Measurements from ENCODE around the gene PDAP1. TPM values are rescaled to one million over a fixed set of nuclear protein-coding genes. Genes with fewer than 3 reads are reported as not detected.
"Not testable (repeated sequence)": the region's sequence is repeated elsewhere in the genome, so short reads cannot be mapped to it uniquely, and the experiment has no call there.

PDAP1 gene
- total RNA-seq, 1 experiment from 2014 or later = 150 TPM

DNA sequence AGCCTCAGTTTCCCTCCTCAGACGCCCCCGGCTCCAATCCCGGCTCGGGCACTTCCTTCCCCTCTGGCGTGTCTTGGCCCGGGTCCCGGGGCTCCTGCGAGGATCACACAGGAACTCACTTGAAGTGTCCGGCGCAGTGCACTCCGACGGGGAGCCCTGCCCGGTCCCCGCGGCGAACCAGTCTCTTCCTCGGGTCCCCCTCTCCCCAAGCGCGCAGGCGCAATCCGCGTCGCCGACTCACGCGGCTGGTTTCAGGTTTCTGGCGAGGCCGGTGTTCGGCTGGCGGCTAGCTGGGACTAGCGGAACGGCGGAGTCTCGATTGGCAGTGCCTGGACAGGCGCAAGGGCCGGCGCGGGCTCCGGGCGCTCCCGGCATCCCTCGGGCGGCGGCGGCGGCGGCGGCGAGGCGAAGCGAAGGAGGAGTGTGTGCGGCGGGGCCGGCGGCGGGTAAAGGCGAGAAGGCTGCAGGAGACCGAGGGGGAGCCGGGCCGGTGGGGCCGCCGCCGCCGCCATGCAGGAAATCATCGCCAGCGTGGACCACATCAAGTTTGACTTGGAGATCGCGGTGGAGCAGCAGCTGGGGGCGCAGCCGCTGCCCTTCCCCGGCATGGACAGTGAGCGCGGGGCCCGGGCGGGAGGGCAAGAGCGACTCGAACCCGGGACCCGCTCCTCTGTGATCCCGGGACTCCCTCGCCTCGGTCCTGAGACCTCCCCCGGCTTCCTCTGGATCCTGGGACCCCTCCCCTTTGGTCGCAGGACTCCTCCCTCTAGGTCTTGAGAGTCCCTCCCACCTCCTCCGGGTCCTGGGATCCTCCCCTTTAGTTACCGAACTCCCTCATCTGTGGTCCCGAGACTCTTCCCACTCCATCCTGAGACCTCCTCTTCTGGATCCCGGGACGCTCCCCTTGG lies 30.4 kb upstream of the PDAP1 start, which contains the start of the genes CPSF4 and PTCD1:
Gene CPSF4, plus strand, starts transcription at position 371 of the 908 bp plus-strand sequence. Its CDS starts 140 bp downstream, at position 511.
Gene PTCD1, minus strand, starts transcription at position 226 of the 908 bp plus-strand sequence. CDS start 3,556 bp downstream, outside the sequence.
- H3K27ac ChIP-seq = peak within 1 kb of the TSS; percentile 26; the same call in 1 of the 2 replicates
- peak within 1 kb of the TSS; percentile 77 for H3K4me3 ChIP-seq
- peaks cover 43% of the 10 kb centered on the region for H3K36me3 ChIP-seq
- peak; percentile 86 to 97 for DNase-seq (ENCODE audit: low read depth in 1 of 2, low spot score in 2 of 2)
- no peaks in the 10 kb centered on the region for H3K9me3 ChIP-seq (replicated peaks)
- H3K4me1 ChIP-seq (replicated peaks) = peaks cover 13% of the 10 kb centered on the region
- H3K27me3 ChIP-seq (replicated peaks) = no peaks in the 10 kb centered on the region

DNA sequence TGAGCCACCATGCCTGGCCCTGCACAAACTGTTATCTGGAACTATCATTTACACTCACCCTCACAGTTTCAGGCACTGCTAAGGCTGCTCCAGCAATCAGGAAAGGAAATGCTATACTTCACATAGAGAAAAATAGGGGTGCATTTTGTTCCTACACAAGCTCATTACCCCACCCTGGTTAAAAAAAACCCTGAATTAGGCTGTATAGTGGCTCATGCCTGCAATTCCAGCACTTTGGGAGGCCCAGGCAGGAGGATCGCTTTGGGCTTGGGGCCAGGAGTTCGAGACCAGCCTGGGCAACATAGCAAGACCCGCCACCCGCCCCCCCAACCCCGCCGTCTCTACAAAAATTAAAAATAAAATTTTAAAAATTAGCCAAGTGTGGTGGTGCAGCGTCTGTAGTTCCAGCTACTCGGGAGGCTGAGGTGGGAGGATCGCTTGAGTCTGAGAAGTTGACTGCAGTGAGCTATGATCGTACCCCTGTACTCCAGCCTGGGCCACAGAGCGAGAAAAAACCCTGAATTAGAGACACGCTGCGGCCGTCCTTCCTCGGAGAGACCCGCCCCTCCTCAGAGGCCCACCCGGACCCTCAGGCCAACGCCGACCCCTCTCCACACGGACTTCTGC lies 29.7 kb upstream of the PDAP1 start:
- Histone ChIP-seq H3K4me1 (replicated peaks) (peaks cover 13% of the 10 kb centered on the region), H3K27ac (peak overlapping the region; percentile 26; the same call in 1 of the 2 replicates)
- DNase-seq (ENCODE audit: low read depth in 1 of 2, low spot score in 2 of 2) = no peak

GRCh38 chr7:99433158-99433557 lies 24.8 kb upstream of the PDAP1 start:
- no peak overlapping the region for H3K27ac ChIP-seq

More for the DNA sequence above, 29.7 kb upstream of the PDAP1 start:
- Histone ChIP-seq H3K4me3 (peak overlapping the region; percentile 77), H3K9me3 (replicated peaks) (no peaks in the 10 kb centered on the region), H3K36me3 (peaks cover 42% of the 10 kb centered on the region), H3K27me3 (replicated peaks) (no peaks in the 10 kb centered on the region)

GRCh38 chr7:99431756-99432540 lies 23.6 kb upstream of the PDAP1 start:
- peaks cover 52% of the 10 kb centered on the region for H3K36me3 ChIP-seq
- H3K4me1 ChIP-seq (replicated peaks); H3K4me3 ChIP-seq; H3K27ac ChIP-seq; H3K27me3 ChIP-seq (replicated peaks); H3K9me3 ChIP-seq (replicated peaks); DNase-seq (ENCODE audit: low read depth in 1 of 2, low spot score in 2 of 2): not testable (repeated sequence)

More at GRCh38 chr7:99433158-99433557, 24.8 kb upstream of the PDAP1 start:
- Histone ChIP-seq H3K36me3 (peaks cover 52% of the 10 kb centered on the region), H3K27me3 (replicated peaks) (no peaks in the 10 kb centered on the region), H3K4me3 (no peak overlapping the region), H3K9me3 (replicated peaks) (no peaks in the 10 kb centered on the region), H3K4me1 (replicated peaks) (peaks cover 4% of the 10 kb centered on the region)
- no peak for DNase-seq (ENCODE audit: low read depth in 1 of 2, low spot score in 2 of 2)

DNA sequence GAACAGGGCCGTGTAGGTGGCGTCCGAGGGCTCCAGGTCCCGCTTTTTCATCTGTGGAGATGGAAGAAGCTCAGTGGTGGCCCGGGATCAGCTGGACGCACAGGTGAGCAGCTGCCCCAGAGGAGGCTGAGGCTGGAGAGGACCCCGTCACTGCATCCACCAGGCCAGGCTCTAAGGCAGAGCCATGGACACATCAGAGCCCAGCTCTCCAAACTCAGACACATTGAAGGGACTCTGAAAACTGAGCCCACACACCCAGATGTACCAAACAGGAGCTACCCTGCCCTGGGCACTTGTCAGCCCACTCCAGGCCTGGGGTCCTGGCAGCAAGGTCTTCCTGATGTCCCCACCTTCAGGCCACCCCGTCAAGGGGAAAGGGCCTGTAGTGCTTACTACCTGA lies 21.4 kb upstream of the PDAP1 start:
- no peak for DNase-seq (ENCODE audit: low read depth in 1 of 2, low spot score in 2 of 2)
- Histone ChIP-seq H3K4me3 (no peak overlapping the region), H3K9me3 (replicated peaks) (no peaks in the 10 kb centered on the region), H3K4me1 (replicated peaks) (no peaks in the 10 kb centered on the region), H3K27me3 (replicated peaks) (no peaks in the 10 kb centered on the region), H3K36me3 (peaks cover 56% of the 10 kb centered on the region), H3K27ac (no peak overlapping the region)

- no peak for DNase-seq (ENCODE audit: low read depth in 1 of 2, low spot score in 2 of 2)
- Histone ChIP-seq H3K9me3 (replicated peaks) (no peaks in the 10 kb centered on the region), H3K4me3 (no peak overlapping the region), H3K36me3 (peaks cover 60% of the 10 kb centered on the region), H3K27me3 (replicated peaks) (no peaks in the 10 kb centered on the region), H3K27ac (no peak overlapping the region), H3K4me1 (replicated peaks) (no peaks in the 10 kb centered on the region)
Measured at GRCh38 chr7:99428972-99429566, 20.7 kb upstream of the PDAP1 start.

DNA sequence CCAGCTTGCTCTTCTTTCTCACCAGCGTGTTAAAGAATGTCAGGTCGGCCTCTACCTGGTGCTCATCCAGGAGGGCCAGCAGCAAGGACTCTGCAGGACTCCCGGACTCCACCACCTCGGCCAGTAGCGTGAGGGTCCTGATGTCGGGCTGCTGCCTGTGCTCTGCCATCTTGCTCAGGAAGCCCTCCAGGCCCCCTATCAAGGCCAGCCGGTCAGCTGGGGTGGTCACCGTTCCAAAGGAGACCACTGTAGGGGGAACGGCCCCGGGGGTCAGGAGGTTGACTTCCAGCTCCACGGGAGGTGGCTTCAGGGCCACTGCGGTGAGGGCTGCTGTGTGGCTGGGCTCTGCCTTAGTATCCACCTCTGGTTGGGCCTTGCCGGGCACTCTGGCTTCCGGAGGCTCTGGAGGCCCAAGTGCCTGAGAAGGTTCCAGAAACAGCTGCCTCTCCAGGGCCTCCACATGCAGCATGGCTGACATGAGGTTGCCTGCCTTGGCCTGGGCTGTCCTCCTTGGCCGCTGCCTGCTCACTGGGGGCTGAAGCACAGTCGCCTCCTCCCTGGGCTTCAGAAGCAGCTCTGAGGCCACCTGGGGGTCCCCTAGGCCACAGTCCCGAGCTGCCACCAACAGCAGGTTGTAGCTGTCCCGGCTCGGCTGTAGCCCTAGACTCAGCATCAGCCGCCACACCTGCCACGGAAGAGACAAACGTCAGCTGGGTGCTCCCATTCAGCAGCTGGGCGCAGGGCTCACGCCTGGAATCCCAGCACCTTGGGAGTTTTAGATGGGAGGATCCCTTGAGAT lies 16.7 kb upstream of the PDAP1 start:
- Histone ChIP-seq H3K4me3 (no peak overlapping the region), H3K4me1 (replicated peaks) (no peaks in the 10 kb centered on the region), H3K27me3 (replicated peaks) (no peaks in the 10 kb centered on the region), H3K9me3 (replicated peaks) (no peaks in the 10 kb centered on the region), H3K36me3 (peaks cover 58% of the 10 kb centered on the region), H3K27ac (no peak overlapping the region)
- no peak for DNase-seq (ENCODE audit: low read depth in 1 of 2, low spot score in 2 of 2)

- H3K36me3 ChIP-seq = peaks cover 71% of the 10 kb centered on the region
- no peaks in the 10 kb centered on the region for H3K4me1 ChIP-seq (replicated peaks)
- H3K27me3 ChIP-seq (replicated peaks) = no peaks in the 10 kb centered on the region
- H3K9me3 ChIP-seq (replicated peaks) = no peaks in the 10 kb centered on the region
- H3K4me3 ChIP-seq = no peak overlapping the region
- DNase-seq (ENCODE audit: low read depth in 1 of 2, low spot score in 2 of 2) = no peak
- H3K27ac ChIP-seq = no peak overlapping the region
Measured at GRCh38 chr7:99422625-99423024, 14.2 kb upstream of the PDAP1 start.

DNA sequence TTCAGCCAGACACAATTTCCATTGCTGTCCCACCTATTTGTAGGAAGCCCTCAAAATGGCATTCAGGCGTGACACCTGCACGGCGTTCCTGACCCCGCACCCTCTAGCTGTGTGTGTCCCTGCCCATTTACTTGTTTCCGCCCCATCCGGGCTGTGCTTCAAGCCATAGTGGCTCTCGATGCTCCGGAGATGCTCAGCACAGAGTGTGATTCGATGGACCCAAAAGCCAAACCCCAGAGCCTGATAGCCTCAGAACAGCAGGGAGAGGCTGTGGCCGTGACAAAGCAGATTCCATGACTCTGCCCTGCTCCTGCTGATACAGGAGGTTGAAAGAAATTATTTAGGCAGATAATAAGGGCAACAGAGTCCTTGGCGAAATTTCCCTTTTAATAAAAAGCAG lies 13.8 kb upstream of the PDAP1 start:
- Histone ChIP-seq H3K27ac (no peak overlapping the region), H3K27me3 (replicated peaks) (no peaks in the 10 kb centered on the region), H3K4me1 (replicated peaks) (no peaks in the 10 kb centered on the region), H3K4me3 (no peak overlapping the region), H3K36me3 (peaks cover 75% of the 10 kb centered on the region), H3K9me3 (replicated peaks) (no peaks in the 10 kb centered on the region)
- DNase-seq (ENCODE audit: low read depth in 1 of 2, low spot score in 2 of 2) = no peak

DNA sequence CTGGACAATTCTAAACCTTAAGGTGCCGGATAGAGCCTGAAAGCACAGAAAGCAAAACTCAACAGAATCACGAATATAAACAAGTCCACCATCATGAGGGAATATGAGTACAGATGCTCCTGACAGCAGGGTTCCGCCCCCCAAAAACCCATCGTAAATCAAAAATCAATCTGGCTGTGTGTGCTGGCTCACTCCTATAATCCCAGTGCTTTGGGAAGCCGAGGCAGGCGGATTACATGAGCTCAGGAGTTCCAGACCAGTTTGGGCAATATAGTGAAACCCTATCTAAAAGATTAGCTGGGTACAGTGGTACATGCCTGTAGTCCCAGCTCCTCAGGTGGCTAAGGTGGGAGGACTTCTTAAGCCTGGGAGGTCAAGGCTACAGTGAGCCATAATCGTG lies 12.6 kb upstream of the PDAP1 start:
- H3K27me3 ChIP-seq (replicated peaks) = no peaks in the 10 kb centered on the region
- no peaks in the 10 kb centered on the region for H3K4me1 ChIP-seq (replicated peaks)
- DNase-seq (ENCODE audit: low read depth in 1 of 2, low spot score in 2 of 2) = no peak
- no peak overlapping the region for H3K4me3 ChIP-seq
- H3K36me3 ChIP-seq = peaks cover 87% of the 10 kb centered on the region
- no peak overlapping the region for H3K27ac ChIP-seq
- no peaks in the 10 kb centered on the region for H3K9me3 ChIP-seq (replicated peaks)

- Histone ChIP-seq H3K4me1 (replicated peaks) (no peaks in the 10 kb centered on the region), H3K27ac (no peak overlapping the region), H3K4me3 (no peak overlapping the region), H3K9me3 (replicated peaks) (no peaks in the 10 kb centered on the region), H3K27me3 (replicated peaks) (no peaks in the 10 kb centered on the region), H3K36me3 (peaks cover 88% of the 10 kb centered on the region)
- no peak for DNase-seq (ENCODE audit: low read depth in 1 of 2, low spot score in 2 of 2)
Measured at GRCh38 chr7:99420213-99420612, 11.8 kb upstream of the PDAP1 start.

DNA sequence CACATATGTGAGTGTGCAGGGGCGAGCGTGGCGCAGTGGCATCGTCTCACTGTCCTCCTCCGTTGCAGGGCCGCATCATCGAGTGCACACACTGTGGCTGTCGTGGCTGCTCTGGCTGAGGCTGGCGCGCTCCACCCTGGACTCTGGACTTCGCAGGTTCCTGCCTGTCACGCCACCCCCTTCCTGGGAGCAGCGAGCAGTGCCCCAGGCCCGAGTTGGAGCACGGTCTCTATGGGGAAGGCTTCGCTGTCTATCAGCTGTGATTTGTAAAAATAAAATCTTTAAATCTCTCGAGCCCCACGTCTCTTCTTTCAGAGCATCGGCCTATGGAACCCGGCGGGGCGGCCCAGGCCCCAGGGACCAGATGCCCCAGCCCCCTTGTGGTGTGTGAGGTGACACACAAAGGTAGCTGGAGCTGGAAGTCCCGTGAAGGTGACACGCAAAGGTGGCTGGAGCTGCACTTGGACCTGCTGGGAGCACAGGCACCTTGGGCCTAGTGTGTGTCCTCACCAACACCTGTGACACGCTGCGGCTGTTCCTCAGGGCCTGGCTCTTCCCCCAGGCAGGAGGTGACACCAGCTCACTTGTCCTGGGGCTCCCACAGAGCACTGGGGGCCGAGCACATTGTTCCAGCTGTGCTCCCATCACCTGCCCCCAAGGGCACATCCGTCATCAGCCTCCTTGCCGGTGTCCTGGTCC lies 11.1 kb upstream of the PDAP1 start:
- Histone ChIP-seq H3K36me3 (peaks cover 88% of the 10 kb centered on the region), H3K27ac (no peak overlapping the region), H3K27me3 (replicated peaks) (no peaks in the 10 kb centered on the region), H3K9me3 (replicated peaks) (no peaks in the 10 kb centered on the region), H3K4me1 (replicated peaks) (no peaks in the 10 kb centered on the region), H3K4me3 (no peak overlapping the region)
- DNase-seq (ENCODE audit: low read depth in 1 of 2, low spot score in 2 of 2) = no peak
